Measurements from ENCODE around the gene ZGPAT. TPM values are rescaled to one million over a fixed set of nuclear protein-coding genes. Genes with fewer than 3 reads are reported as not detected.

ZGPAT gene
- total RNA-seq, 1 donor from 2014 or later: 34.6 TPM

GRCh38 chr20:63705232-63706026, 2.4 kb upstream of the ZGPAT start:
- Mint-ChIP-seq H3K4me3 (peak overlapping the region; percentile 49), H3K27me3 (ENCODE audit: low read depth) (no peaks in the 10 kb centered on the region), H3K9me3 (no peaks in the 10 kb centered on the region), H3K36me3 (peaks cover 15% of the 10 kb centered on the region), H3K27ac (no peak overlapping the region), H3K4me1 (peaks cover 13% of the 10 kb centered on the region)
- TF ChIP-seq CTCF (IDR thresholded peaks at IDR 0.05; ENCODE audit: unreplicated experiment): no peak
- no peak for DNase-seq (ENCODE audit: low spot score in 2 of 2, unreplicated experiment in 2 of 2)

GRCh38 chr20:63706027-63706695, 1.7 kb upstream of the ZGPAT start:
- Mint-ChIP-seq H3K4me1 (peaks cover 15% of the 10 kb centered on the region), H3K4me3 (peak overlapping the region; percentile 83), H3K36me3 (peaks cover 22% of the 10 kb centered on the region), H3K9me3 (no peaks in the 10 kb centered on the region), H3K27me3 (ENCODE audit: low read depth) (no peaks in the 10 kb centered on the region), H3K27ac (peak overlapping the region; percentile 91)
- DNase-seq (ENCODE audit: low spot score in 2 of 2, unreplicated experiment in 2 of 2): no peak
- no peak for TF ChIP-seq CTCF (IDR thresholded peaks at IDR 0.05; ENCODE audit: unreplicated experiment)

GRCh38 chr20:63706852-63707557, 834 bp upstream of the ZGPAT start:
- peak overlapping the region; percentile 83 for H3K4me3 Mint-ChIP-seq
- peaks cover 28% of the 10 kb centered on the region for H3K36me3 Mint-ChIP-seq
- peaks cover 15% of the 10 kb centered on the region for H3K4me1 Mint-ChIP-seq
- peak in 1 of 2 experiments; percentile 37 for DNase-seq (ENCODE audit: low spot score in 2 of 2, unreplicated experiment in 2 of 2)
- H3K9me3 Mint-ChIP-seq: peaks cover 1% of the 10 kb centered on the region
- no peaks in the 10 kb centered on the region for H3K27me3 Mint-ChIP-seq (ENCODE audit: low read depth)
- no peak for TF ChIP-seq CTCF (IDR thresholded peaks at IDR 0.05; ENCODE audit: unreplicated experiment)
- H3K27ac Mint-ChIP-seq: peak overlapping the region; percentile 91

GRCh38 chr20:63708301-63709148, 686 bp downstream of the ZGPAT start:
- H3K4me1 Mint-ChIP-seq: peaks cover 15% of the 10 kb centered on the region
- peak overlapping the region; percentile 84 for H3K27ac Mint-ChIP-seq
- peak overlapping the region; percentile 78 for H3K4me3 Mint-ChIP-seq
- peak in 1 of 2 experiments; percentile 27 for DNase-seq (ENCODE audit: low spot score in 2 of 2, unreplicated experiment in 2 of 2)
- H3K9me3 Mint-ChIP-seq: peaks cover 6% of the 10 kb centered on the region
- TF ChIP-seq CTCF (IDR thresholded peaks at IDR 0.05; ENCODE audit: unreplicated experiment): no peak
- peaks cover 37% of the 10 kb centered on the region for H3K36me3 Mint-ChIP-seq
- H3K27me3 Mint-ChIP-seq (ENCODE audit: low read depth): no peaks in the 10 kb centered on the region

GRCh38 chr20:63709149-63709527, 1.3 kb downstream of the ZGPAT start:
- no peak for TF ChIP-seq CTCF (IDR thresholded peaks at IDR 0.05; ENCODE audit: unreplicated experiment)
- Mint-ChIP-seq H3K4me3 (peak overlapping the region; percentile 78), H3K36me3 (peaks cover 40% of the 10 kb centered on the region), H3K27ac (no peak overlapping the region), H3K9me3 (peaks cover 6% of the 10 kb centered on the region), H3K27me3 (ENCODE audit: low read depth) (no peaks in the 10 kb centered on the region), H3K4me1 (peaks cover 15% of the 10 kb centered on the region)
- no peak for DNase-seq (ENCODE audit: low spot score in 2 of 2, unreplicated experiment in 2 of 2)

Data from mesothelial cell of epicardium (in vitro differentiated cells).